Lower leg skin (tissue), 3 donors: ENCODE measurements around the gene PLCXD3.

ENCODE experiments used
- POLR2A ChIP-seq, 2 donors: fragments of 450-650 bp; IDR thresholded peaks; one replicate each; pipeline ENCODE4 v1.6.1; 2016 to 2017; ENCODE audit warnings: antibody characterized with exemption in 2 of 2, mild to moderate bottlenecking in 1 of 2, moderate library complexity in 1 of 2
- TF ChIP-seq, protein P1 (sequence below), 3 donors: fragments of 450-650 bp; IDR thresholded peaks; one replicate each; pipeline ENCODE4 v1.5.1; 2016; ENCODE audit warnings: antibody characterized with exemption in 3 of 3, mild to moderate bottlenecking in 3 of 3, moderate library complexity in 2 of 3

- TF ChIP-seq, protein P1, sequence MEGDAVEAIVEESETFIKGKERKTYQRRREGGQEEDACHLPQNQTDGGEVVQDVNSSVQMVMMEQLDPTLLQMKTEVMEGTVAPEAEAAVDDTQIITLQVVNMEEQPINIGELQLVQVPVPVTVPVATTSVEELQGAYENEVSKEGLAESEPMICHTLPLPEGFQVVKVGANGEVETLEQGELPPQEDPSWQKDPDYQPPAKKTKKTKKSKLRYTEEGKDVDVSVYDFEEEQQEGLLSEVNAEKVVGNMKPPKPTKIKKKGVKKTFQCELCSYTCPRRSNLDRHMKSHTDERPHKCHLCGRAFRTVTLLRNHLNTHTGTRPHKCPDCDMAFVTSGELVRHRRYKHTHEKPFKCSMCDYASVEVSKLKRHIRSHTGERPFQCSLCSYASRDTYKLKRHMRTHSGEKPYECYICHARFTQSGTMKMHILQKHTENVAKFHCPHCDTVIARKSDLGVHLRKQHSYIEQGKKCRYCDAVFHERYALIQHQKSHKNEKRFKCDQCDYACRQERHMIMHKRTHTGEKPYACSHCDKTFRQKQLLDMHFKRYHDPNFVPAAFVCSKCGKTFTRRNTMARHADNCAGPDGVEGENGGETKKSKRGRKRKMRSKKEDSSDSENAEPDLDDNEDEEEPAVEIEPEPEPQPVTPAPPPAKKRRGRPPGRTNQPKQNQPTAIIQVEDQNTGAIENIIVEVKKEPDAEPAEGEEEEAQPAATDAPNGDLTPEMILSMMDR (IDR thresholded peaks at IDR 0.05): no peak
- no peak for TF ChIP-seq POLR2A (IDR thresholded peaks at IDR 0.05)
Measured at GRCh38 chr5:41337216-41337615, 173.2 kb downstream of the PLCXD3 start.
